Iris pigment epithelial cell (primary cell): ENCODE results near the gene CHID1.

ENCODE experiments used
- DNase-seq: peaks from one replicate; pipeline ENCODE4 v3.0.0-alpha.2; 2011; ENCODE audit warnings: low read depth

Gene CHID1

GRCh38 chr11:823441-824291 is 86.9 kb downstream of the CHID1 start:
- DNase-seq: no peak

- no peak for DNase-seq
Observed at GRCh38 chr11:821512-822371, 88.9 kb downstream of the CHID1 start.

DNA sequence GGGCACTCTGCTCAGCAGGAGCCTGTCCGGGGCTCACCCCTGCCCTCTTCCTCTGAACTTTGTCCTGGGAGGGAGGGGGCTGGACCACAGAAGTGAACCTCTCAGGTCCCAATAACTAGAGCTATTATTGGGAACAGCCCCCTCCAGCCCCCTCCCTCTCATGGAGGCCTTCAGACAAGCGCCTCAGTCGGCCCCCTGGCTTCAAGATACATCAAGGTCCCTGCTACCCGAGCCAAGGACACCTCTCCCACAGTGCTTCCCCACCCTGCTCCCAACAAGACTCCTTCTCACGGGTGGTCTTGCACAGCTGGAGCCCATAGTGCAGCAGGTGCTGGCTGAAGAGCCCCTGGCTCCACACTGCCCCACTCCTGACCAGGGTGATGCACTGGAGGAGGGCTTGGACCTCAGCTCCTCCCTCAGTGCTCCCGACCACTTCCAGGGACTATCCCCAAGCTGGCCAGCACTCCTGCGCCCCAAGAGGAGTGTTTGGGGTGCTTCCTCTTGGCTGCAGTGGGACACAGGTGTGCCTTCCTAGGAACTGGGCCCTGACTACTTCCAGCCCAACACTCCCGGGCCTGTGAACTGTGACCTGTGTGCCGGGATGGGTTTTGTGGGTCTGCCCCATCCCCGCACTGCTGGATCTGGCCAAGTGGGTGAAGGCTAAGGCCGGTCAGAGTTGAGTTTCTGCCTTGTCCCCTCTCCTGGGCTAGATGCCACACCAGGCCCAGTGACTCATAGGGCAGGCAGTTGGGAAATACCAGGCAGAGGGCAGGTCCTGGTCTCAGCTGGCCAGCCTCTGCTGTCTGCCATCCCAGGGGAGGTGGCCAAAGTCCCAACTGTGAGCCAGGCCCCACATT is 89.7 kb downstream of the CHID1 start:
- DNase-seq: no peak

DNA sequence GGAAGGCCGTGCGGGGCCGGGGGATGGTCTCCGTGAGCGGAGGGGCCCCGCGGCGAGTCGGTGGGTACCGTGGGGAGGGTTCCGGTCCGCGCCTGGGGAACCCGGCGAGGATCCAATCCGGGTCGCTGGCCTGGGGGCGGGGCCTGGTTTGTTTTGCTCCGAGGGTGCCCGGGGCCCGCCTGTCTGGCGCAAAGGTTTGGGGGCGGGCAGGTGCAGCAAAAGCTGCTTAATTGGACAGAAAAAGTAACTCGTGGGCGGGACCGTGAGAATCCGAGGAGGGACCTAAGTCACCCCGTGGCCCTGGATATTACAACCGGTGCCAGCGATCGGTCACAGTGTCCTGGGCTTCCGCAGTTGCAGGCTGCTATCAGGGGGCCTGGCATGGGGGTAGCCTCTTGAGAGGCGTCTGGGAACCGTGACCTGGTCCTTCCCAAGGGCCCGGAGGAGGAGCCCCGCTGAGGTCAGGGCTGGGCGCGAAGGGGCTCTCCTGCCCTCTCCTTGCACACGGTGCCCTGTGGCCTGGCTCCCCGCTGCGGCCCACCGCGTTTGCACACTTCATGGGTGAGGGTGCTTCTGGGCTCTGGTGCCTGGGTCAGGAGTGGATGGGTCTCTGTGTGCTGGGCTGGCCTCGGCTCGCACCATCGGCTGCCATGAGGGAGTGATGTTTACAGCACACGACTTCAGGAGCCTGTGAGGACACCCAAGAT is 90.5 kb downstream of the CHID1 start:
- DNase-seq: peak; percentile 65

DNA sequence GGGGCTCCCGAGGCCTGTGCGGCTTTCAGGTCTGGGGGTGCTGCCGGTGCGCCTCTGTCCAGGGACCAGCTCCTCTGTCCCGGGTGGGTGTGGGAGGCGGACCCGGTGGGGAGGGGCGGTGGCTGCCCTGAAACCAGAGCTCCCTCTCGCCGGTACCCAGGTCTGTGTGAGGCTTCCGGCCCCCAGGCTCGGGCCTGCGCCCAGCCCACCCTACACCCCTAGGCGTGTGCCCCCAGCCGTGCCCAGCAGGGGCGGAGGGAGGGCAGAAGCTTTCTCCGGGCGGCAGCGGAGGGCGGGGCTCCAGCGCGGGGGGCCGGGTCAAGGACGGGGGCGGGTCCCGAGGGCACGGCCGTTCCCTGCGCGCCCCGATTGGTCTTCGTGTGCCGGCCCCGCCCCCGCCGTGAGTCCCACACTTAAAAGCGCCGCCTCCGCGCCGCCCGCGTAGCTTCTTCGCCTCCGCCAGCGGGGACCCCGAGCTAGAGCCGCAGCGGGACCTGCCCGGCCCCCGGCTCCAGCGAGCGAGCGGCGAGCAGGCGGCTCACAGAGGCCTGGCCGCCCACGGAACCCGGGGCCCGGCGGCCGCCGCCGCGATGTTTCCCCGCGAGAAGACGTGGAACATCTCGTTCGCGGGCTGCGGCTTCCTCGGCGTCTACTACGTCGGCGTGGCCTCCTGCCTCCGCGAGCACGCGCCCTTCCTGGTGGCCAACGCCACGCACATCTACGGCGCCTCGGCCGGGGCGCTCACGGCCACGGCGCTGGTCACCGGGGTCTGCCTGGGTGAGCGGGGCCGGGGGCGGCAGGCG is 91.3 kb downstream of the CHID1 start:
- peak; percentile 81 for DNase-seq

GRCh38 chr11:818396-819128 is 92.0 kb downstream of the CHID1 start, which contains the start of gene PNPLA2:
PNPLA2 (plus strand) TSS chr11:818914; CDS start chr11:819719, 805 bp downstream.
- DNase-seq: no peak
